Liver (tissue), 9 donors: ENCODE data around the gene XPO5. TPM values are rescaled to one million over a fixed set of nuclear protein-coding genes. Genes with fewer than 3 reads are reported as not detected.

ENCODE experiments used
- DNase-seq: peaks from one replicate; pipeline ENCODE4 v3.0.0-alpha.2; 2017; ENCODE audit warnings: low spot score
- H3K27ac ChIP-seq, 2 donors: one replicate each; pipeline ENCODE4 v1.7.0; 2013; ENCODE audit warnings: inconsistent platforms in 2 of 2, low read length in 2 of 2, control low read depth in 1 of 2, low read depth in 1 of 2, mild to moderate bottlenecking in 1 of 2
- H3K27me3 ChIP-seq, 4 donors: one replicate each; pipeline versions ENCODE4 v1.6.1 to v1.7.0; 2013; ENCODE audit warnings: low read length in 3 of 4, inconsistent platforms in 1 of 4, mild to moderate bottlenecking in 1 of 4, moderate library complexity in 1 of 4; ENCODE audit not compliant: control insufficient read depth in 4 of 4, insufficient read depth in 4 of 4
- H3K36me3 ChIP-seq, 4 donors: one replicate each; pipeline versions ENCODE4 v1.6.1 to v1.7.0; 2013; ENCODE audit warnings: low read length in 3 of 4, mild to moderate bottlenecking in 3 of 4, low read depth in 1 of 4, moderate library complexity in 1 of 4; ENCODE audit not compliant: control insufficient read depth in 4 of 4, insufficient read depth in 3 of 4
- H3K4me1 ChIP-seq, 4 donors: one replicate each; pipeline versions ENCODE4 v1.6.1 to v1.7.0; 2013; ENCODE audit warnings: low read length in 3 of 4, mild to moderate bottlenecking in 3 of 4, moderate library complexity in 1 of 4; ENCODE audit not compliant: control insufficient read depth in 4 of 4, insufficient read depth in 4 of 4
- H3K4me3 ChIP-seq, 3 donors: one replicate each; pipeline versions ENCODE4 v1.6.1 to v1.7.0; 2013; ENCODE audit warnings: low read length in 3 of 3, control low read depth in 1 of 3, low read depth in 1 of 3, mild to moderate bottlenecking in 1 of 3
- H3K9ac ChIP-seq, 2 donors: one replicate each; pipeline ENCODE4 v1.7.0; 2013; ENCODE audit warnings: low read length in 2 of 2, mild to moderate bottlenecking in 2 of 2, moderate library complexity in 2 of 2, control low read depth in 1 of 2, low read depth in 1 of 2
- H3K9me3 ChIP-seq, 4 donors: one replicate each; pipeline versions ENCODE4 v1.6.1 to v1.7.0; 2013; ENCODE audit warnings: low read length in 3 of 4; ENCODE audit not compliant: control insufficient read depth in 4 of 4
- ATF3 ChIP-seq: IDR thresholded peaks from 2 replicates; pipeline ENCODE4 v1.6.1; 2016; ENCODE audit warnings: antibody characterized with exemption
- CTCF ChIP-seq: fragments of 150-350 bp; IDR thresholded peaks from 2 replicates; pipeline ENCODE4 v1.5.1; 2017; ENCODE audit warnings: improper control_type of control experiment, low read depth, low read length; ENCODE audit not compliant: missing input control
- EGR1 ChIP-seq, 2 donors: IDR thresholded peaks; 2 replicates each; pipeline ENCODE4 v1.6.1; 2016 to 2018; ENCODE audit warnings: antibody characterized with exemption in 2 of 2, low read depth in 2 of 2
- FOXA2 ChIP-seq: IDR thresholded peaks from 2 replicates; pipeline ENCODE4 v1.6.1; 2016; ENCODE audit warnings: antibody characterized with exemption
- GABPA ChIP-seq, 2 donors: IDR thresholded peaks in 1 of 2; conservative IDR thresholded peaks in 1 of 2; 2 replicates each; pipeline ENCODE4 v1.6.1; 2016; ENCODE audit warnings: antibody characterized with exemption in 2 of 2, mild to moderate bottlenecking in 1 of 2, moderate library complexity in 1 of 2
- HNF4A ChIP-seq, 2 donors: conservative IDR thresholded peaks; 2 replicates each; pipeline ENCODE4 v1.6.1; 2016; ENCODE audit warnings: antibody characterized with exemption in 2 of 2, mild to moderate bottlenecking in 2 of 2
- HNF4G ChIP-seq: IDR thresholded peaks from 2 replicates; pipeline ENCODE4 v1.6.1; 2016; ENCODE audit warnings: antibody characterized with exemption
- JUND ChIP-seq, 2 donors: IDR thresholded peaks; 2 replicates each; pipeline ENCODE4 v1.6.1; 2016; ENCODE audit warnings: antibody characterized with exemption in 2 of 2
- MAX ChIP-seq: IDR thresholded peaks from 2 replicates; pipeline ENCODE4 v1.6.1; 2016; ENCODE audit warnings: antibody characterized with exemption
- NR2F2 ChIP-seq: IDR thresholded peaks from 2 replicates; pipeline ENCODE4 v1.6.1; 2016; ENCODE audit warnings: antibody characterized with exemption
- RAD21 ChIP-seq, 2 donors: IDR thresholded peaks; 2 replicates each; pipeline ENCODE4 v1.6.1; 2016; ENCODE audit warnings: antibody characterized with exemption in 2 of 2, mild to moderate bottlenecking in 2 of 2
- REST ChIP-seq: IDR thresholded peaks from 2 replicates; pipeline ENCODE4 v1.6.1; 2016; ENCODE audit warnings: antibody characterized with exemption, mild to moderate bottlenecking
- RXRA ChIP-seq, 2 donors: IDR thresholded peaks; 2 replicates each; pipeline ENCODE4 v1.6.1; 2017 to 2018; ENCODE audit warnings: antibody characterized with exemption in 2 of 2, mild to moderate bottlenecking in 1 of 2
- SP1 ChIP-seq: IDR thresholded peaks from 2 replicates; pipeline ENCODE4 v1.6.1; 2018; ENCODE audit warnings: antibody characterized with exemption, mild to moderate bottlenecking
- TAF1 ChIP-seq: conservative IDR thresholded peaks from 2 replicates; pipeline ENCODE4 v1.6.1; 2016; ENCODE audit warnings: antibody characterized with exemption, mild to moderate bottlenecking
- YY1 ChIP-seq: IDR thresholded peaks from 2 replicates; pipeline ENCODE4 v1.6.1; 2016; ENCODE audit warnings: antibody characterized with exemption, mild to moderate bottlenecking
- ZBTB33 ChIP-seq: IDR thresholded peaks from 2 replicates; pipeline ENCODE4 v1.6.1; 2016; ENCODE audit warnings: antibody characterized with exemption
- WGBS: extraction: QIAGEN DNeasy Blood & Tissue Kit; methylation state at CpG from one replicate; pipeline ENCODE4 v1.1.7; 2013; 5-methylcytosine and 5-hydroxymethylcytosine counted together
- polyA plus RNA-seq, 2 donors: library from polyadenylated mRNA; stranded (reverse) in 1 of 2; unstranded in 1 of 2; fragments of 200-250 nt in 1 of 2; fragments of >200 nt in 1 of 2; fragmentation: Nextera tagmentation in 1 of 2; extraction: Ambion mirVana in 1 of 2; gene quantifications; one replicate each; pipeline versions ENCODE4 v1.2.1 to v1.2.3, GENCODE V29; 2013 to 2015
- total RNA-seq, 2 donors: library from RNA; depleted of rRNA; stranded (reverse); fragments of >200 nt; gene quantifications; one replicate each; pipeline ENCODE4 v1.2.3, GENCODE V29; 2014
- donor health status: healthy.
- donor health status: healthy.
- donor health status: healthy.
- donor health status: healthy.
- donor health status: healthy.

XPO5 gene
- total and polyA plus RNA-seq, 4 donors, result 6.1 to 15.8 (median 9.8) TPM

GRCh38 chr6:43481075-43481474 lies 94.8 kb downstream of the XPO5 start:
- Histone ChIP-seq H3K4me1 (peaks cover 7 to 29% (median 17%) of the 10 kb centered on the region in 4 donors), H3K4me3 (no peak overlapping the region), H3K9me3 (no peaks in the 10 kb centered on the region), H3K27ac (no peak overlapping the region), H3K36me3 (peaks cover 0 to 2% (median 0%) of the 10 kb centered on the region in 4 donors), H3K9ac (no peak overlapping the region), H3K27me3 (no peaks in the 10 kb centered on the region)
- WGBS, result 96% methylated on average over 2 of the region's 2 CpGs
- DNase-seq, result no peak
- TF ChIP-seq NR2F2, result no peak
- no peak for TF ChIP-seq RXRA (IDR thresholded peaks at IDR 0.05)
- no peak for TF ChIP-seq JUND (IDR thresholded peaks at IDR 0.05)
- TF ChIP-seq HNF4G, result no peak
- TF ChIP-seq ZBTB33, result no peak
- TF ChIP-seq EGR1 (IDR thresholded peaks at IDR 0.05; ENCODE audit: low read depth in 2 of 2), result no peak
- TF ChIP-seq GABPA (IDR thresholded peaks at IDR 0.05 in 1 of 2, conservative IDR thresholded peaks at IDR 0.05 in 1 of 2), result no peak
- no peak for TF ChIP-seq ATF3
- TF ChIP-seq MAX, result no peak
- no peak for TF ChIP-seq CTCF
- TF ChIP-seq RAD21 (IDR thresholded peaks at IDR 0.05), result no peak
- no peak for TF ChIP-seq FOXA2
- no peak for TF ChIP-seq REST

GRCh38 chr6:43478008-43478372 lies 97.8 kb downstream of the XPO5 start:
- 13% methylated on average over 3 of the region's 3 CpGs for WGBS
- TF ChIP-seq RXRA (IDR thresholded peaks at IDR 0.05) (no peak), YY1 (no peak), HNF4A (conservative IDR thresholded peaks at IDR 0.05) (no peak), SP1 (no peak), ZBTB33 (no peak), NR2F2 (no peak), TAF1 (no peak), CTCF (no peak)

More at GRCh38 chr6:43478008-43478372, 97.8 kb downstream of the XPO5 start:
- Histone ChIP-seq H3K4me1 (peaks cover 7 to 29% (median 17%) of the 10 kb centered on the region in 4 donors), H3K4me3 (peak overlapping the region; percentile 76 to 92 (median 88)), H3K27ac (peak overlapping the region in 1 of 2 donors; percentile 75), H3K27me3 (no peaks in the 10 kb centered on the region), H3K9ac (peak overlapping the region; percentile 81 to 93), H3K36me3 (no peaks in the 10 kb centered on the region), H3K9me3 (no peaks in the 10 kb centered on the region)
- no peak for DNase-seq
